Eye (tissue), 1 donor: ENCODE measurements around the gene C9.
"Not testable (repeated sequence)": the region's sequence is repeated elsewhere in the genome, so short reads cannot be mapped to it uniquely, and the experiment has no call there.

Source experiments
- DNase-seq: peaks from one replicate; pipeline ENCODE4 v3.0.0-alpha.2; 2015

The C9 gene

GRCh38 chr5:39319395-39319794 lies 44.9 kb downstream of the C9 start:
- no peak for DNase-seq

GRCh38 chr5:39316464-39316863 lies 47.8 kb downstream of the C9 start:
- not testable (repeated sequence) for DNase-seq

GRCh38 chr5:39315995-39316394 lies 48.3 kb downstream of the C9 start:
- no peak for DNase-seq

- no peak for DNase-seq
Observed at GRCh38 chr5:39314591-39314990, 49.7 kb downstream of the C9 start.

- DNase-seq, result no peak
Observed at GRCh38 chr5:39309534-39309933, 54.8 kb downstream of the C9 start.

GRCh38 chr5:39302472-39302871 lies 61.8 kb downstream of the C9 start:
- no peak for DNase-seq

- DNase-seq, result no peak
Observed at GRCh38 chr5:39301406-39301805, 62.9 kb downstream of the C9 start.

GRCh38 chr5:39299962-39300361 lies 64.3 kb downstream of the C9 start:
- no peak for DNase-seq

GRCh38 chr5:39294736-39295135 lies 69.6 kb downstream of the C9 start:
- DNase-seq, result no peak

GRCh38 chr5:39284552-39284951 lies 79.7 kb downstream of the C9 start:
- DNase-seq, result no peak

- DNase-seq, result peak; percentile 53
Observed at GRCh38 chr5:39283231-39283818, 81.0 kb downstream of the C9 start.

- DNase-seq, result no peak
Observed at GRCh38 chr5:39282561-39282960, 81.7 kb downstream of the C9 start.

- DNase-seq, result not testable (repeated sequence)
Observed at GRCh38 chr5:39275865-39276264, 88.4 kb downstream of the C9 start.

- no peak for DNase-seq
Observed at GRCh38 chr5:39274398-39275085, 89.8 kb downstream of the C9 start.

- DNase-seq, result no peak
Observed at GRCh38 chr5:39273314-39273954, 90.9 kb downstream of the C9 start.

- DNase-seq, result not testable (repeated sequence)
Observed at GRCh38 chr5:39272869-39273231, 91.4 kb downstream of the C9 start.

- DNase-seq, result no peak
Observed at GRCh38 chr5:39270225-39270848, 94.0 kb downstream of the C9 start.

GRCh38 chr5:39267186-39267585 lies 97.1 kb downstream of the C9 start:
- DNase-seq, result no peak

GRCh38 chr5:39266442-39266841 lies 97.9 kb downstream of the C9 start:
- DNase-seq, result no peak

GRCh38 chr5:39264528-39264927 lies 99.8 kb downstream of the C9 start:
- no peak for DNase-seq

GRCh38 chr5:39262981-39263380 lies 101.3 kb downstream of the C9 start:
- DNase-seq, result no peak

- no peak for DNase-seq
Observed at GRCh38 chr5:39260095-39260494, 104.2 kb downstream of the C9 start.

GRCh38 chr5:39257554-39257953 lies 106.7 kb downstream of the C9 start:
- DNase-seq, result no peak
